H1 (cell line): ENCODE results near the gene PTBP3.

Source experiments
- CHD1 ChIP-seq: IDR thresholded peaks from 2 replicates; pipeline ENCODE4 v1.6.1; 2012; ENCODE audit warnings: low read depth, low read length, improper control_type of control experiment
- EP300 ChIP-seq, 2 experiments: IDR thresholded peaks; 1 replicate in 1 of 2; 2 replicates in 1 of 2; pipeline ENCODE4 v1.6.1; 2011 to 2012; ENCODE audit warnings: low read depth in 2 of 2, low read length in 2 of 2, mild to moderate bottlenecking in 2 of 2, borderline replicate concordance in 1 of 2, inconsistent platforms in 1 of 2, moderate library complexity in 1 of 2
- EZH2 ChIP-seq: fragments of 200-600 bp; sonication (generic); IDR thresholded peaks from 2 replicates; pipeline ENCODE4 v1.7.1; 2012; ENCODE audit warnings: low read depth, mild to moderate bottlenecking, moderate library complexity, low read length, inconsistent platforms; ENCODE audit not compliant: severe bottlenecking
- NRF1 ChIP-seq: IDR thresholded peaks from 2 replicates; pipeline ENCODE4 v1.6.1; 2011; ENCODE audit warnings: mild to moderate bottlenecking, low read depth, low read length, improper control_type of control experiment
- POLR2A ChIP-seq, 2 experiments: IDR thresholded peaks; 1 replicate in 1 of 2; 2 replicates in 1 of 2; pipeline ENCODE4 v1.6.1; 2011; ENCODE audit warnings: low read depth in 2 of 2, low read length in 2 of 2, mild to moderate bottlenecking in 2 of 2; ENCODE audit errors: control extremely low read depth in 1 of 2
- RBBP5 ChIP-seq: IDR thresholded peaks from 2 replicates; pipeline ENCODE4 v1.7.1; 2012; ENCODE audit warnings: low read depth, mild to moderate bottlenecking, inconsistent platforms, low read length, moderate library complexity, borderline replicate concordance
- TF ChIP-seq, protein P1 (sequence below), 3 experiments: IDR thresholded peaks; 1 replicate in 2 of 3; 2 replicates in 1 of 3; pipeline versions ENCODE4 v1.5.1 to v1.6.1; 2011; ENCODE audit warnings: low read length in 3 of 3, mild to moderate bottlenecking in 3 of 3, inconsistent platforms in 2 of 3, low read depth in 1 of 3, moderate library complexity in 1 of 3; ENCODE audit not compliant: insufficient read depth in 1 of 3; ENCODE audit errors: control extremely low read depth in 1 of 3

DNA sequence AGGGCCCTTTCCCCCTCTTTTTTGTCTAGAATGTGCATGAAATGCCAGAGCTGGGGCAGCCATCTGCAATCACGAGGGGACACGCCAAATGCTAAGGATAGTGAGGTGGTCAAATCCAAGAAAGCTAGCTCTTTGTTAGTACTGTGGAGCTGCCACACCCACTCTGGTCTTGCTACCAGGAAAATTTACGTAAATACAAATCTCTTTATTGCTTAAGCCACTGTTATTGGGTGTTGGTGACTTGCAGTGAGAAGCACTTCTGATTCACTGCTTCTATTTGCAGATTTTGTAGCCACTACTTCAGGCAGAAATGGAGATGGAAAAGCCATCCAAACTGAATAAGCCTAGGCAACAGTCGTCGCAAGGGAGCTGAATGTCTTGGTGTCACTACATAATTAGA, 132.7 kb downstream of the PTBP3 start:
- no peak for TF ChIP-seq NRF1
- TF ChIP-seq, protein P1, sequence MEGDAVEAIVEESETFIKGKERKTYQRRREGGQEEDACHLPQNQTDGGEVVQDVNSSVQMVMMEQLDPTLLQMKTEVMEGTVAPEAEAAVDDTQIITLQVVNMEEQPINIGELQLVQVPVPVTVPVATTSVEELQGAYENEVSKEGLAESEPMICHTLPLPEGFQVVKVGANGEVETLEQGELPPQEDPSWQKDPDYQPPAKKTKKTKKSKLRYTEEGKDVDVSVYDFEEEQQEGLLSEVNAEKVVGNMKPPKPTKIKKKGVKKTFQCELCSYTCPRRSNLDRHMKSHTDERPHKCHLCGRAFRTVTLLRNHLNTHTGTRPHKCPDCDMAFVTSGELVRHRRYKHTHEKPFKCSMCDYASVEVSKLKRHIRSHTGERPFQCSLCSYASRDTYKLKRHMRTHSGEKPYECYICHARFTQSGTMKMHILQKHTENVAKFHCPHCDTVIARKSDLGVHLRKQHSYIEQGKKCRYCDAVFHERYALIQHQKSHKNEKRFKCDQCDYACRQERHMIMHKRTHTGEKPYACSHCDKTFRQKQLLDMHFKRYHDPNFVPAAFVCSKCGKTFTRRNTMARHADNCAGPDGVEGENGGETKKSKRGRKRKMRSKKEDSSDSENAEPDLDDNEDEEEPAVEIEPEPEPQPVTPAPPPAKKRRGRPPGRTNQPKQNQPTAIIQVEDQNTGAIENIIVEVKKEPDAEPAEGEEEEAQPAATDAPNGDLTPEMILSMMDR (IDR thresholded peaks at IDR 0.05; ENCODE audit: control extremely low read depth in 1 of 3, insufficient read depth in 1 of 3, low read depth in 1 of 3, low read length in 3 of 3) = no peak
- no peak for TF ChIP-seq RBBP5
- TF ChIP-seq EP300 (IDR thresholded peaks at IDR 0.05; ENCODE audit: borderline replicate concordance in 1 of 2, low read depth in 2 of 2, low read length in 2 of 2) = no peak
- TF ChIP-seq POLR2A (IDR thresholded peaks at IDR 0.05; ENCODE audit: control extremely low read depth in 1 of 2, low read depth in 2 of 2, low read length in 2 of 2) = no peak
- TF ChIP-seq EZH2 = no peak
- no peak for TF ChIP-seq CHD1
